CD4-positive, alpha-beta T cell treated with Interleukin-1 beta for 1 hour (primary cell): ENCODE results near the gene RAB31.
"Not testable (repeated sequence)": the region's sequence is repeated elsewhere in the genome, so short reads cannot be mapped to it uniquely, and the experiment has no call there.

Experiments
- DNase-seq, 2 donors: peaks; one replicate each; pipeline ENCODE4 v3.0.0-alpha.2; 2020 to 2022

The RAB31 gene

GRCh38 chr18:9764011-9764481 is 55.9 kb downstream of the RAB31 start:
- DNase-seq = no peak

- DNase-seq = no peak
Observed at GRCh38 chr18:9765501-9765900, 57.4 kb downstream of the RAB31 start.

- DNase-seq = no peak
Observed at GRCh38 chr18:9766076-9766481, 58.0 kb downstream of the RAB31 start.

- DNase-seq = no peak
Observed at GRCh38 chr18:9766740-9767139, 58.6 kb downstream of the RAB31 start.

GRCh38 chr18:9768071-9768691 is 60.1 kb downstream of the RAB31 start:
- DNase-seq = not testable (repeated sequence)

GRCh38 chr18:9770111-9770510 is 62.0 kb downstream of the RAB31 start:
- DNase-seq = not testable (repeated sequence)

- peak; percentile 31 to 49 for DNase-seq
Observed at GRCh38 chr18:9771261-9771976, 63.3 kb downstream of the RAB31 start.

GRCh38 chr18:9771977-9772660 is 64.0 kb downstream of the RAB31 start:
- DNase-seq = no peak

GRCh38 chr18:9772847-9773677 is 65.0 kb downstream of the RAB31 start:
- DNase-seq = no peak

- no peak for DNase-seq
Observed at GRCh38 chr18:9774150-9774549, 66.0 kb downstream of the RAB31 start.

GRCh38 chr18:9775178-9775577 is 67.1 kb downstream of the RAB31 start:
- DNase-seq = no peak

- no peak for DNase-seq
Observed at GRCh38 chr18:9779630-9780029, 71.5 kb downstream of the RAB31 start.

GRCh38 chr18:9782073-9782857 is 74.2 kb downstream of the RAB31 start:
- no peak for DNase-seq

- no peak for DNase-seq
Observed at GRCh38 chr18:9786631-9787030, 78.5 kb downstream of the RAB31 start.

GRCh38 chr18:9787036-9787435 is 78.9 kb downstream of the RAB31 start:
- no peak for DNase-seq

GRCh38 chr18:9787712-9788111 is 79.6 kb downstream of the RAB31 start:
- no peak for DNase-seq

- no peak for DNase-seq
Observed at GRCh38 chr18:9788140-9788539, 80.0 kb downstream of the RAB31 start.

GRCh38 chr18:9788860-9789259 is 80.8 kb downstream of the RAB31 start:
- DNase-seq = no peak

- DNase-seq = no peak
Observed at GRCh38 chr18:9790261-9790660, 82.2 kb downstream of the RAB31 start.

GRCh38 chr18:9791991-9792390 is 83.9 kb downstream of the RAB31 start:
- no peak for DNase-seq

GRCh38 chr18:9792565-9793245 is 84.6 kb downstream of the RAB31 start:
- DNase-seq = peak in 1 of 2 donors; percentile 18

- no peak for DNase-seq
Observed at GRCh38 chr18:9796011-9796410, 87.9 kb downstream of the RAB31 start.
